ENCODE data around the gene SVIL.

DNA sequence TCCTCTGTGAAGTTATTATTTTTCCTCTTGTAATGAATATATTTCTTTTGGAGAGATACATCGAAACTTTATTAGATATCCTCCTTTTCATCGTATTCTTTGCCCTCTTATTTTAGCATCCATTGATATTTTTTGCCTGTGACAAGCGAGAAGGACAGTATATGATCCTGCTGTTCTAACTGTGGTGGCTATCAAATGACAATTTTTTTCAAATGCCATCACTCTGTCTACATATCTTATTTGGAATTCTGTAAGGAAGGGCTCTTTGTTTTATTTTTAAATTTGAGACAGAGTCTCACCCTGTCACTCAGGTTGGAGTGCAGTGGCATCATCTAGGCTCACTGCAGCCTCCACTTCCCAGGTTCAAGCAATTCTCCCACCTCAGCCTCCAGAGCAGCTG, 217.4 kb downstream of the SVIL start:
- TF ChIP-seq, protein P1, sequence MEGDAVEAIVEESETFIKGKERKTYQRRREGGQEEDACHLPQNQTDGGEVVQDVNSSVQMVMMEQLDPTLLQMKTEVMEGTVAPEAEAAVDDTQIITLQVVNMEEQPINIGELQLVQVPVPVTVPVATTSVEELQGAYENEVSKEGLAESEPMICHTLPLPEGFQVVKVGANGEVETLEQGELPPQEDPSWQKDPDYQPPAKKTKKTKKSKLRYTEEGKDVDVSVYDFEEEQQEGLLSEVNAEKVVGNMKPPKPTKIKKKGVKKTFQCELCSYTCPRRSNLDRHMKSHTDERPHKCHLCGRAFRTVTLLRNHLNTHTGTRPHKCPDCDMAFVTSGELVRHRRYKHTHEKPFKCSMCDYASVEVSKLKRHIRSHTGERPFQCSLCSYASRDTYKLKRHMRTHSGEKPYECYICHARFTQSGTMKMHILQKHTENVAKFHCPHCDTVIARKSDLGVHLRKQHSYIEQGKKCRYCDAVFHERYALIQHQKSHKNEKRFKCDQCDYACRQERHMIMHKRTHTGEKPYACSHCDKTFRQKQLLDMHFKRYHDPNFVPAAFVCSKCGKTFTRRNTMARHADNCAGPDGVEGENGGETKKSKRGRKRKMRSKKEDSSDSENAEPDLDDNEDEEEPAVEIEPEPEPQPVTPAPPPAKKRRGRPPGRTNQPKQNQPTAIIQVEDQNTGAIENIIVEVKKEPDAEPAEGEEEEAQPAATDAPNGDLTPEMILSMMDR (IDR thresholded peaks at IDR 0.05), result no peak
- no peak for TF ChIP-seq POLR2AphosphoS5 (IDR thresholded peaks at IDR 0.05)
- no peak for TF ChIP-seq POLR2A (IDR thresholded peaks at IDR 0.05)
